Stimulated activated naive B cell treated with anti-CD40 and anti-IgM and Interleukin-4, amounts not matched to agents 10 μg/mL and 1 μg/mL and 100 μg/mL, for 72 hours (primary cell): ENCODE results near the gene GDPD1.
A peak's percentile ranks its signal among the peaks of the same experiment; 100 is the strongest.
"Not testable (repeated sequence)": the region's sequence is repeated elsewhere in the genome, so short reads cannot be mapped to it uniquely, and the experiment has no call there.

Experiments used
- ATAC-seq, 2 donors: fragments of 150-1000 bp; cut with Tn5 transposase; replicated peaks; 2 replicates each; pipeline ENCODE4 v1.10.0; 2021; ENCODE audit warnings: moderate library complexity in 1 of 2
- DNase-seq: peaks from one replicate; pipeline ENCODE4 v3.0.0; 2021
- H3K27ac Mint-ChIP-seq: one replicate; pipeline ENCODE4 v1.8.0; 2022; ENCODE audit warnings: mild to moderate bottlenecking, mixed read lengths
- H3K27me3 Mint-ChIP-seq, 2 donors: one replicate each; pipeline ENCODE4 v1.8.0; 2022; ENCODE audit warnings: mixed read lengths in 2 of 2
- H3K36me3 Mint-ChIP-seq, 2 donors: one replicate each; pipeline ENCODE4 v1.8.0; 2022; ENCODE audit warnings: mixed read lengths in 2 of 2, mild to moderate bottlenecking in 1 of 2
- H3K4me1 Mint-ChIP-seq, 2 donors: one replicate each; pipeline ENCODE4 v1.8.0; 2022; ENCODE audit warnings: mixed read lengths in 2 of 2, mild to moderate bottlenecking in 1 of 2
- H3K4me3 Mint-ChIP-seq, 2 donors: one replicate each; pipeline ENCODE4 v1.8.0; 2022; ENCODE audit warnings: mild to moderate bottlenecking in 2 of 2, mixed read lengths in 2 of 2, moderate library complexity in 1 of 2
- H3K9me3 Mint-ChIP-seq, 2 donors: one replicate each; pipeline ENCODE4 v1.8.0; 2022; ENCODE audit warnings: mixed read lengths in 2 of 2, mild to moderate bottlenecking in 1 of 2

Gene GDPD1

GRCh38 chr17:59277031-59277430, 56.7 kb downstream of the GDPD1 start:
- H3K9me3 Mint-ChIP-seq = no peaks in the 10 kb centered on the region
- H3K27me3 Mint-ChIP-seq = no peaks in the 10 kb centered on the region
- peak overlapping the region; percentile 39 for H3K27ac Mint-ChIP-seq
- peaks cover 9 to 20% of the 10 kb centered on the region in 2 donors for H3K4me1 Mint-ChIP-seq
- peak overlapping the region; percentile 1 to 58 for H3K4me3 Mint-ChIP-seq
- DNase-seq = no peak
- H3K36me3 Mint-ChIP-seq = no peaks in the 10 kb centered on the region
- peak; percentile 93 to 97 for ATAC-seq

- DNase-seq = no peak
- H3K4me1 Mint-ChIP-seq = peaks cover 9 to 20% of the 10 kb centered on the region in 2 donors
- H3K27me3 Mint-ChIP-seq = no peaks in the 10 kb centered on the region
- no peak overlapping the region for H3K4me3 Mint-ChIP-seq
- H3K27ac Mint-ChIP-seq = no peak overlapping the region
- H3K9me3 Mint-ChIP-seq = no peaks in the 10 kb centered on the region
- ATAC-seq = no peak
- no peaks in the 10 kb centered on the region for H3K36me3 Mint-ChIP-seq
These were observed 58.1 kb downstream of the GDPD1 start for GRCh38 chr17:59278406-59278805.

GRCh38 chr17:59284317-59284716, 64.0 kb downstream of the GDPD1 start:
- ATAC-seq = no peak
- Mint-ChIP-seq H3K27ac (no peak overlapping the region), H3K27me3 (no peaks in the 10 kb centered on the region), H3K9me3 (no peaks in the 10 kb centered on the region), H3K4me1 (peaks cover 0 to 5% of the 10 kb centered on the region in 2 donors), H3K36me3 (no peaks in the 10 kb centered on the region), H3K4me3 (no peak overlapping the region)
- no peak for DNase-seq

- Mint-ChIP-seq H3K4me1 (peaks cover 10 to 19% of the 10 kb centered on the region in 2 donors), H3K36me3 (no peaks in the 10 kb centered on the region), H3K9me3 (no peaks in the 10 kb centered on the region), H3K4me3 (no peak overlapping the region), H3K27me3 (no peaks in the 10 kb centered on the region), H3K27ac (no peak overlapping the region)
- no peak for DNase-seq
- peak in 1 of 2 donors; percentile 52 for ATAC-seq
These were observed 67.1 kb downstream of the GDPD1 start for GRCh38 chr17:59287452-59287851.

GRCh38 chr17:59287891-59288290, 67.6 kb downstream of the GDPD1 start:
- no peak for ATAC-seq
- Mint-ChIP-seq H3K9me3 (no peaks in the 10 kb centered on the region), H3K27me3 (no peaks in the 10 kb centered on the region), H3K36me3 (no peaks in the 10 kb centered on the region), H3K4me3 (no peak overlapping the region), H3K4me1 (peaks cover 10 to 19% of the 10 kb centered on the region in 2 donors), H3K27ac (no peak overlapping the region)
- no peak for DNase-seq

- Mint-ChIP-seq H3K9me3 (no peaks in the 10 kb centered on the region), H3K4me1 (peaks cover 10 to 19% of the 10 kb centered on the region in 2 donors), H3K4me3 (no peak overlapping the region), H3K27me3 (no peaks in the 10 kb centered on the region), H3K36me3 (no peaks in the 10 kb centered on the region), H3K27ac (no peak overlapping the region)
- ATAC-seq = no peak
- DNase-seq = no peak
These were observed 69.6 kb downstream of the GDPD1 start for GRCh38 chr17:59289981-59290301.

- H3K27ac Mint-ChIP-seq, H3K4me3 Mint-ChIP-seq, H3K9me3 Mint-ChIP-seq, ATAC-seq, H3K27me3 Mint-ChIP-seq, DNase-seq, H3K36me3 Mint-ChIP-seq: not testable (repeated sequence)
- H3K4me1 Mint-ChIP-seq = peaks cover 10 to 19% of the 10 kb centered on the region in 2 donors
These were observed 70.1 kb downstream of the GDPD1 start for GRCh38 chr17:59290302-59290998.

GRCh38 chr17:59292174-59292523, 71.8 kb downstream of the GDPD1 start:
- ATAC-seq = no peak
- H3K36me3 Mint-ChIP-seq = no peaks in the 10 kb centered on the region
- no peak overlapping the region for H3K4me3 Mint-ChIP-seq
- no peak overlapping the region for H3K27ac Mint-ChIP-seq
- no peaks in the 10 kb centered on the region for H3K9me3 Mint-ChIP-seq
- no peaks in the 10 kb centered on the region for H3K27me3 Mint-ChIP-seq
- DNase-seq = no peak
- peaks cover 10 to 19% of the 10 kb centered on the region in 2 donors for H3K4me1 Mint-ChIP-seq

- Mint-ChIP-seq H3K27ac (no peak overlapping the region), H3K9me3 (peaks cover 4% of the 10 kb centered on the region in 2 donors)
These were observed 75.9 kb downstream of the GDPD1 start for GRCh38 chr17:59296190-59296589.

GRCh38 chr17:59298521-59298920, 78.2 kb downstream of the GDPD1 start:
- ATAC-seq (no peak), DNase-seq (no peak)
- H3K4me3 Mint-ChIP-seq = no peak overlapping the region
- peaks cover 4 to 9% of the 10 kb centered on the region in 2 donors for H3K4me1 Mint-ChIP-seq
- no peaks in the 10 kb centered on the region for H3K36me3 Mint-ChIP-seq
- H3K27ac Mint-ChIP-seq = no peak overlapping the region
- no peaks in the 10 kb centered on the region for H3K27me3 Mint-ChIP-seq
- H3K9me3 Mint-ChIP-seq = peaks cover 4% of the 10 kb centered on the region in 2 donors

More at GRCh38 chr17:59296190-59296589, 75.9 kb downstream of the GDPD1 start:
- H3K4me1 Mint-ChIP-seq = peaks cover 7 to 8% of the 10 kb centered on the region in 2 donors
- no peak for DNase-seq
- H3K27me3 Mint-ChIP-seq = no peaks in the 10 kb centered on the region
- no peaks in the 10 kb centered on the region for H3K36me3 Mint-ChIP-seq
- ATAC-seq = no peak
- H3K4me3 Mint-ChIP-seq = no peak overlapping the region

- no peak for ATAC-seq
- H3K4me1 Mint-ChIP-seq = peaks cover 4 to 9% of the 10 kb centered on the region in 2 donors
These were observed 79.2 kb downstream of the GDPD1 start for GRCh38 chr17:59299400-59300092.

GRCh38 chr17:59300941-59301340, 80.6 kb downstream of the GDPD1 start:
- H3K9me3 Mint-ChIP-seq = peaks cover 4 to 7% of the 10 kb centered on the region in 2 donors
- DNase-seq (no peak), ATAC-seq (peak; percentile 79 to 94)
- no peak overlapping the region for H3K27ac Mint-ChIP-seq
- no peaks in the 10 kb centered on the region for H3K36me3 Mint-ChIP-seq
- no peaks in the 10 kb centered on the region for H3K27me3 Mint-ChIP-seq
- H3K4me3 Mint-ChIP-seq = peak overlapping the region in 1 of 2 donors; percentile 11
- peaks cover 4 to 9% of the 10 kb centered on the region in 2 donors for H3K4me1 Mint-ChIP-seq

More at GRCh38 chr17:59299400-59300092, 79.2 kb downstream of the GDPD1 start:
- Mint-ChIP-seq H3K27me3 (no peaks in the 10 kb centered on the region), H3K4me3 (no peak overlapping the region), H3K36me3 (no peaks in the 10 kb centered on the region), H3K9me3 (peaks cover 4 to 7% of the 10 kb centered on the region in 2 donors), H3K27ac (no peak overlapping the region)
- no peak for DNase-seq

GRCh38 chr17:59304811-59305210, 84.5 kb downstream of the GDPD1 start:
- no peaks in the 10 kb centered on the region for H3K36me3 Mint-ChIP-seq
- H3K4me1 Mint-ChIP-seq = peaks cover 4 to 9% of the 10 kb centered on the region in 2 donors
- no peaks in the 10 kb centered on the region for H3K27me3 Mint-ChIP-seq
- no peak overlapping the region for H3K27ac Mint-ChIP-seq
- no peak overlapping the region for H3K4me3 Mint-ChIP-seq
- H3K9me3 Mint-ChIP-seq = peaks cover 4 to 7% of the 10 kb centered on the region in 2 donors
- ATAC-seq = no peak
- no peak for DNase-seq

GRCh38 chr17:59310263-59310920, 90.1 kb downstream of the GDPD1 start:
- Mint-ChIP-seq H3K36me3 (no peaks in the 10 kb centered on the region), H3K4me1 (peaks cover 0 to 8% of the 10 kb centered on the region in 2 donors), H3K27me3 (no peaks in the 10 kb centered on the region), H3K27ac (no peak overlapping the region), H3K4me3 (no peak overlapping the region), H3K9me3 (no peaks in the 10 kb centered on the region)
- DNase-seq (no peak), ATAC-seq (no peak)

- Mint-ChIP-seq H3K4me3 (no peak overlapping the region), H3K36me3 (no peaks in the 10 kb centered on the region), H3K4me1 (peaks cover 0 to 8% of the 10 kb centered on the region in 2 donors), H3K27ac (no peak overlapping the region), H3K9me3 (no peaks in the 10 kb centered on the region), H3K27me3 (no peaks in the 10 kb centered on the region)
- ATAC-seq (peak; percentile 96), DNase-seq (peak; percentile 33)
These were observed 90.7 kb downstream of the GDPD1 start for GRCh38 chr17:59311051-59311468.
